SK-N-MC (cell line): ENCODE data around the gene HMG20B.

Source experiments
- EZH2 ChIP-seq: fragments of 200-600 bp; sonication (generic); IDR thresholded peaks from one replicate; pipeline ENCODE4 v1.6.1; 2017; ENCODE audit warnings: antibody characterized with exemption
- FOXP2 ChIP-seq: optimal IDR thresholded peaks from 2 replicates; pipeline ENCODE3; 2011; ENCODE audit warnings: mild to moderate bottlenecking, moderate library complexity; ENCODE audit not compliant: insufficient read depth; ENCODE audit errors: extremely low read length, control extremely low read depth
- POLR2AphosphoS5 ChIP-seq: IDR thresholded peaks from 2 replicates; pipeline ENCODE4 v1.6.1; 2012; ENCODE audit warnings: mild to moderate bottlenecking, low read depth, low read length, borderline replicate concordance

GRCh38 chr19:3601021-3601420 lies 28.3 kb downstream of the HMG20B start:
- TF ChIP-seq FOXP2 (no peak), EZH2 (no peak), POLR2AphosphoS5 (no peak)
